Testis (tissue), 3 donors: ENCODE measurements around the gene SCLY. TPM values are rescaled to one million over a fixed set of nuclear protein-coding genes. Genes with fewer than 3 reads are reported as not detected.

Source experiments
- DNase-seq: peaks from one replicate; pipeline ENCODE4 v3.0.0-alpha.2; 2019
- H3K27ac ChIP-seq, 2 donors: fragments of 200-600 bp; sonication (generic); one replicate each; pipeline ENCODE4 v1.5.1; 2019
- H3K27me3 ChIP-seq: fragments of 200-600 bp; sonication (generic); one replicate; pipeline ENCODE4 v1.5.1; 2019
- H3K36me3 ChIP-seq: fragments of 200-600 bp; sonication (generic); one replicate; pipeline ENCODE4 v1.5.1; 2017; ENCODE audit warnings: low read depth; ENCODE audit errors: missing control alignments
- H3K4me1 ChIP-seq: fragments of 200-600 bp; sonication (generic); one replicate; pipeline ENCODE4 v1.5.1; 2019
- H3K4me3 ChIP-seq, 2 donors: fragments of 200-600 bp; sonication (generic); one replicate each; pipeline ENCODE4 v1.5.1; 2017 to 2019
- H3K9me3 ChIP-seq: fragments of 200-600 bp; sonication (generic); one replicate; pipeline ENCODE4 v1.5.1; 2017
- CTCF ChIP-seq, 3 experiments: fragments of 450-650 bp in 2 of 3; fragments of 200-600 bp in 1 of 3; sonication (generic) in 1 of 3; IDR thresholded peaks; one replicate each; pipeline ENCODE4 v1.5.1; 2016 to 2019; ENCODE audit warnings: antibody characterized with exemption in 3 of 3, mild to moderate bottlenecking in 2 of 3, moderate library complexity in 1 of 3
- POLR2A ChIP-seq: fragments of 450-650 bp; IDR thresholded peaks from one replicate; pipeline ENCODE4 v1.6.1; 2017; ENCODE audit warnings: antibody characterized with exemption, mild to moderate bottlenecking, moderate library complexity
- WGBS, 2 donors: methylation state at CpG; one replicate each; pipeline ENCODE4 v1.1.5; 2018; 5-methylcytosine and 5-hydroxymethylcytosine counted together
- intact Hi-C: fragments of 100-400 bp; cut with DNase I; formaldehyde crosslinking; loops from one replicate; pipeline ENCODE4 v1.15.1; 2023; ENCODE audit warnings: low total_unique reads
- polyA plus RNA-seq: library from polyadenylated mRNA; stranded (reverse); fragments of 350-450 nt; fragmentation: Illumina TruSeq; extraction: RNeasy Lipid Tissue Mini Kit (QIAGEN cat#74804); gene quantifications from one replicate; pipeline ENCODE4 v1.2.3, GENCODE V29; 2014; ENCODE audit warnings: low read depth, low replicate concordance; ENCODE audit not compliant: insufficient read depth
- total RNA-seq, 2 donors: library from RNA; depleted of rRNA; stranded (reverse); fragments of >200 nt; gene quantifications; one replicate each; pipeline ENCODE4 v1.2.3, GENCODE V29; 2016

The SCLY gene
- total and polyA plus RNA-seq, 3 donors from 2014 or later = 19.6 to 40.2 (median 24.6) TPM

GRCh38 chr2:238106339-238106697 lies 45.5 kb downstream of the SCLY start:
- no peak for DNase-seq
- no peaks in the 10 kb centered on the region for H3K4me1 ChIP-seq
- no peak overlapping the region for H3K27ac ChIP-seq
- H3K9me3 ChIP-seq = no peaks in the 10 kb centered on the region
- no peaks in the 10 kb centered on the region for H3K27me3 ChIP-seq
- H3K4me3 ChIP-seq = no peak overlapping the region
- WGBS, 2 donors = 78 to 88% methylated on average over 13 of the region's 13 CpGs
- no peaks in the 10 kb centered on the region for H3K36me3 ChIP-seq
- intact Hi-C loops = no loop called here
- TF ChIP-seq CTCF (IDR thresholded peaks at IDR 0.05) (no peak), POLR2A (no peak)

- 73 to 87% methylated on average over 16 to 28 of the region's 28 CpGs for WGBS, 2 donors
These were observed 46.1 kb downstream of the SCLY start for GRCh38 chr2:238106698-238107524.

GRCh38 chr2:238107525-238108422 lies 47.0 kb downstream of the SCLY start:
- DNase-seq = no peak
- no peak for TF ChIP-seq CTCF (IDR thresholded peaks at IDR 0.05)
- Histone ChIP-seq H3K4me1 (no peaks in the 10 kb centered on the region), H3K4me3 (no peak overlapping the region), H3K36me3 (no peaks in the 10 kb centered on the region), H3K27me3 (no peaks in the 10 kb centered on the region), H3K9me3 (no peaks in the 10 kb centered on the region), H3K27ac (no peak overlapping the region)
- intact Hi-C loops = no loop called here
- WGBS, 2 donors = 90 to 91% methylated on average over 23 to 28 of the region's 28 CpGs

More at GRCh38 chr2:238106698-238107524, 46.1 kb downstream of the SCLY start:
- no peak for DNase-seq
- no peaks in the 10 kb centered on the region for H3K36me3 ChIP-seq
- no peak for TF ChIP-seq CTCF (IDR thresholded peaks at IDR 0.05)
- TF ChIP-seq POLR2A = no peak
- intact Hi-C loops = no loop called here
- no peak overlapping the region for H3K4me3 ChIP-seq
- no peak overlapping the region for H3K27ac ChIP-seq
- H3K27me3 ChIP-seq = no peaks in the 10 kb centered on the region
- no peaks in the 10 kb centered on the region for H3K4me1 ChIP-seq
- no peaks in the 10 kb centered on the region for H3K9me3 ChIP-seq

- Histone ChIP-seq H3K4me1 (no peaks in the 10 kb centered on the region), H3K36me3 (no peaks in the 10 kb centered on the region), H3K27ac (no peak overlapping the region), H3K4me3 (no peak overlapping the region), H3K27me3 (no peaks in the 10 kb centered on the region), H3K9me3 (no peaks in the 10 kb centered on the region)
- WGBS, 2 donors = 62 to 64% methylated on average over 13 to 19 of the region's 19 CpGs
- intact Hi-C loops = no loop called here
- no peak for TF ChIP-seq POLR2A
- TF ChIP-seq CTCF (IDR thresholded peaks at IDR 0.05) = no peak
- DNase-seq = no peak
These were observed 47.8 kb downstream of the SCLY start for GRCh38 chr2:238108423-238109183.
